Spleen (tissue), 11 donors: ENCODE measurements around the gene PCSK9. TPM values are rescaled to one million over a fixed set of nuclear protein-coding genes. Genes with fewer than 3 reads are reported as not detected.

Experiments
- DNase-seq: peaks from one replicate; pipeline ENCODE4 v3.0.0-alpha.2; 2020
- H3K27ac ChIP-seq, 8 donors: fragments of 200-600 bp; sonication (generic) in 7 of 8; 1 replicate in 4 of 8; 2 replicates in 4 of 8; pipeline versions ENCODE4 v1.5.0 to v1.8.0; 2016 to 2021; ENCODE audit warnings: inconsistent platforms in 4 of 8, mild to moderate bottlenecking in 4 of 8, moderate library complexity in 1 of 8
- H3K27me3 ChIP-seq, 7 donors: fragments of 200-600 bp; sonication (generic) in 6 of 7; replicated peaks in 1 of 7; 1 replicate in 4 of 7; 2 replicates in 3 of 7; pipeline versions ENCODE4 v1.5.0 to v1.8.0; 2016 to 2021; ENCODE audit warnings: inconsistent platforms in 3 of 7, mild to moderate bottlenecking in 1 of 7
- H3K36me3 ChIP-seq, 6 donors: fragments of 200-600 bp; sonication (generic) in 5 of 6; 1 replicate in 4 of 6; 2 replicates in 2 of 6; pipeline versions ENCODE4 v1.5.0 to v1.8.0; 2016 to 2021; ENCODE audit warnings: inconsistent platforms in 2 of 6
- H3K4me1 ChIP-seq, 6 donors: fragments of 200-600 bp; sonication (generic) in 5 of 6; 1 replicate in 3 of 6; 2 replicates in 3 of 6; pipeline versions ENCODE4 v1.5.0 to v1.8.0; 2016 to 2021; ENCODE audit warnings: inconsistent platforms in 3 of 6
- H3K4me3 ChIP-seq, 8 donors: fragments of 200-600 bp; sonication (generic) in 7 of 8; 1 replicate in 4 of 8; 2 replicates in 4 of 8; pipeline versions ENCODE4 v1.5.0 to v1.8.0; 2016 to 2021; ENCODE audit warnings: inconsistent platforms in 4 of 8, mild to moderate bottlenecking in 4 of 8, moderate library complexity in 2 of 8
- H3K9me3 ChIP-seq, 8 donors: fragments of 200-600 bp; sonication (generic) in 7 of 8; 1 replicate in 4 of 8; 2 replicates in 4 of 8; pipeline versions ENCODE4 v1.5.0 to v1.8.0; 2016 to 2021; ENCODE audit warnings: inconsistent platforms in 4 of 8
- CTCF ChIP-seq, 11 experiments: fragments of 200-600 bp in 7 of 11; fragments of 450-650 bp in 4 of 11; sonication (generic) in 4 of 11; IDR thresholded peaks in 8 of 11; conservative IDR thresholded peaks in 3 of 11; 1 replicate in 7 of 11; 2 replicates in 4 of 11; pipeline versions ENCODE4 v1.4.0 to v1.8.0; 2016 to 2021; ENCODE audit warnings: antibody characterized with exemption in 11 of 11, inconsistent platforms in 4 of 11, mild to moderate bottlenecking in 1 of 11
- POLR2A ChIP-seq, 3 donors: fragments of 450-650 bp; IDR thresholded peaks; one replicate each; pipeline ENCODE4 v1.5.1; 2017; ENCODE audit warnings: antibody characterized with exemption in 3 of 3, mild to moderate bottlenecking in 1 of 3
- POLR2AphosphoS5 ChIP-seq, 3 donors: sonication (generic); formaldehyde crosslinking; IDR thresholded peaks; one replicate each; pipeline ENCODE4 v1.5.1; 2017; ENCODE audit warnings: antibody characterized with exemption in 3 of 3
- WGBS, 5 donors: extraction: QIAGEN DNeasy Blood & Tissue Kit in 3 of 5; methylation state at CpG; one replicate each; pipeline versions ENCODE4 v1.1.5 to v1.1.7; 2013 to 2018; 5-methylcytosine and 5-hydroxymethylcytosine counted together
- intact Hi-C: fragments of 100-400 bp; cut with DNase I; formaldehyde crosslinking; loops from one replicate; pipeline ENCODE4 v1.15.0; 2023; ENCODE audit warnings: low total_unique reads
- polyA plus RNA-seq, 3 donors: library from polyadenylated mRNA; stranded (reverse); fragments of 200-250 nt; gene quantifications; one replicate each; pipeline ENCODE4 v1.2.1, GENCODE V29; 2013
- total RNA-seq, 7 donors: library from RNA; depleted of rRNA in 3 of 7; stranded (reverse); fragments of >200 nt in 3 of 7; fragmentation: NEBNext Ultra II Directional in 4 of 7; extraction: Animal tissue kit (Norgen Biotek cat#: 25700) in 4 of 7; gene quantifications; one replicate each; pipeline versions ENCODE4 v1.1.0 to v1.2.1, GENCODE V29; 2016 to 2021
- donor health status: healthy with polysubstance abuse.
- donor health status: DM: no; HTN: no; CAD: no; lungs with moderate emphysema.
- donor health status: DM: no; HTN: no; CAD: no.
- donor health status: Bipolar disorder and iron deficiency.
- donor health status: healthy.
- donor health status: DM: no; HTN: no; CAD: no.
- donor health status: DM: yes; HTN: yes; CAD: no.

The PCSK9 gene
- total and polyA plus RNA-seq, 10 donors: 0.03 to 0.85 (median 0.18) TPM; not detected in 3

- H3K9me3 ChIP-seq: no peaks in the 10 kb centered on the region
- TF ChIP-seq POLR2A (IDR thresholded peaks at IDR 0.05) (no peak), CTCF (IDR thresholded peaks at IDR 0.05 in 8 of 11, conservative IDR thresholded peaks at IDR 0.05 in 3 of 11) (no peak), POLR2AphosphoS5 (IDR thresholded peaks at IDR 0.05) (no peak)
- no peak overlapping the region for H3K27ac ChIP-seq
- H3K36me3 ChIP-seq: no peaks in the 10 kb centered on the region
- peaks cover 0 to 25% (median 0%) of the 10 kb centered on the region in 7 donors for H3K27me3 ChIP-seq
- peak; percentile 18 for DNase-seq
- H3K4me1 ChIP-seq: no peaks in the 10 kb centered on the region
- no peak overlapping the region for H3K4me3 ChIP-seq
- WGBS, 5 donors: 66 to 84% (median 83%) methylated on average over 8 to 9 of the region's 9 CpGs
- intact Hi-C loops: no loop called here
Observed at GRCh38 chr1:55010194-55010886, 29.0 kb upstream of the PCSK9 start.

GRCh38 chr1:55010887-55011217 lies 28.5 kb upstream of the PCSK9 start:
- Histone ChIP-seq H3K4me1 (no peaks in the 10 kb centered on the region), H3K9me3 (no peaks in the 10 kb centered on the region), H3K4me3 (no peak overlapping the region), H3K36me3 (no peaks in the 10 kb centered on the region), H3K27me3 (peaks cover 0 to 25% (median 0%) of the 10 kb centered on the region in 7 donors), H3K27ac (no peak overlapping the region)
- 76 to 94% (median 87%) methylated on average over 7 of the region's 7 CpGs for WGBS, 5 donors
- peak; percentile 31 for DNase-seq
- intact Hi-C loops: no loop called here
- TF ChIP-seq POLR2A (IDR thresholded peaks at IDR 0.05): no peak

- Histone ChIP-seq H3K36me3 (no peaks in the 10 kb centered on the region), H3K9me3 (no peaks in the 10 kb centered on the region), H3K4me1 (no peaks in the 10 kb centered on the region), H3K4me3 (no peak overlapping the region), H3K27me3 (peaks cover 0 to 25% (median 0%) of the 10 kb centered on the region in 7 donors), H3K27ac (no peak overlapping the region)
- 78 to 88% (median 84%) methylated on average over 1 of the region's 1 CpG for WGBS, 5 donors
- intact Hi-C loops: no loop called here
- DNase-seq: no peak
- TF ChIP-seq CTCF (IDR thresholded peaks at IDR 0.05 in 8 of 11, conservative IDR thresholded peaks at IDR 0.05 in 3 of 11) (no peak), POLR2A (IDR thresholded peaks at IDR 0.05) (no peak), POLR2AphosphoS5 (IDR thresholded peaks at IDR 0.05) (no peak)
Observed at GRCh38 chr1:55012661-55013060, 26.7 kb upstream of the PCSK9 start.

GRCh38 chr1:55015123-55015522 lies 24.2 kb upstream of the PCSK9 start:
- H3K36me3 ChIP-seq: no peaks in the 10 kb centered on the region
- 79 to 92% (median 89%) methylated on average over 5 of the region's 5 CpGs for whole genome bisulfite sequencing, 5 donors
- intact Hi-C loops: no loop called here
- H3K4me1 ChIP-seq: no peaks in the 10 kb centered on the region
- no peaks in the 10 kb centered on the region for H3K9me3 ChIP-seq
- no peak for TF ChIP-seq POLR2A (IDR thresholded peaks at IDR 0.05)
- no peak for TF ChIP-seq CTCF (IDR thresholded peaks at IDR 0.05 in 8 of 11, conservative IDR thresholded peaks at IDR 0.05 in 3 of 11)
- TF ChIP-seq POLR2AphosphoS5 (IDR thresholded peaks at IDR 0.05): no peak
- H3K27me3 ChIP-seq: peaks cover 0 to 36% (median 0%) of the 10 kb centered on the region in 7 donors
- DNase-seq: peak; percentile 41
- H3K4me3 ChIP-seq: no peak overlapping the region
- no peak overlapping the region for H3K27ac ChIP-seq
